Lower leg skin (tissue), 4 donors: Measurements from ENCODE around the gene TMCC3. TPM values are rescaled to one million over a fixed set of nuclear protein-coding genes. Genes with fewer than 3 reads are reported as not detected.

ENCODE experiments used
- DNase-seq, 2 donors: peaks; one replicate each; pipeline ENCODE4 v3.0.0-alpha.2; 2019; ENCODE audit warnings: low spot score in 2 of 2
- H3K4me3 ChIP-seq: fragments of 200-600 bp; sonication (generic); 2 replicates; pipeline ENCODE4 v1.5.1; 2017; ENCODE audit warnings: mild to moderate bottlenecking, low read depth; ENCODE audit not compliant: poor library complexity, severe bottlenecking
- POLR2A ChIP-seq, 2 donors: fragments of 450-650 bp; IDR thresholded peaks; one replicate each; pipeline ENCODE4 v1.6.1; 2016 to 2017; ENCODE audit warnings: antibody characterized with exemption in 2 of 2, mild to moderate bottlenecking in 1 of 2, moderate library complexity in 1 of 2
- WGBS, 2 donors: methylation state at CpG; one replicate each; pipeline ENCODE4 v1.1.5; 2018; 5-methylcytosine and 5-hydroxymethylcytosine counted together
- intact Hi-C: fragments of 100-400 bp; cut with DNase I; formaldehyde crosslinking; loops from one replicate; pipeline ENCODE4 v1.15.0; 2023; ENCODE audit warnings: low total_unique reads
- total RNA-seq, 4 donors: library from RNA; depleted of rRNA; stranded (reverse); fragments of >200 nt; gene quantifications; one replicate each; pipeline ENCODE4 v1.1.0, GENCODE V29; 2016
- TF ChIP-seq, protein P1 (sequence below), 3 donors: fragments of 450-650 bp; IDR thresholded peaks; one replicate each; pipeline ENCODE4 v1.5.1; 2016; ENCODE audit warnings: antibody characterized with exemption in 3 of 3, mild to moderate bottlenecking in 3 of 3, moderate library complexity in 2 of 3

Gene TMCC3
- total RNA-seq, 4 donors from 2014 or later = 13.8 to 18.2 (median 17.5) TPM

DNA sequence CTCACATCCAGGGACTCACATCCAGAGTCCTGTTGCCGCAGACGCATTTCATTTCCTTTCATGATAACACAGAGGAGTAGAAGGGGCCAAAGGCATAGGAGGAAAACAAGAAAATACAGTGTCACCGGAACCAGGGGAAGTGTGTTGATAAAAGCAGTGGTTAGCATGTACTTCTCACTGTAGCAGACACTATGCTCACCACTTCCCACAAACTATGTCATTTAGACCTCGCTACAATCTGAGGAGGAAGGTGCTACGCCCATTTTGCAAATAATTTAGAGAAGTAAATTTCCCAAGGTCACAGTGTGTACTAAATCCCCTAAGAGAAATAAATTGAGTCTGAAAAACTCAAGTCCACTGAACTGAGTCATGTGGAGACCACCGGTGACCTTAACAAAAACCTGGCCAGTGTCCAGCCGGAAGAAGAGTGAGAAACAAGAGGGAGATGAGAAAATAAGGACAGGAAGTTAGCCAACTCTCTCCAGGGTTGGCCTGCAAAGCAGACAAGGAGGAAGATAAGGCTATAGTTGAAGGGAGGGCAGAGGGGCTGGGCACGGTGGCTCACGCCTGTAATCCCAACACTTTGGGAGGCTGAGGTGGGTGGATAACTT, 25.8 kb upstream of the TMCC3 start:
- TF ChIP-seq POLR2A (IDR thresholded peaks at IDR 0.05) = no peak
- TF ChIP-seq, protein P1, sequence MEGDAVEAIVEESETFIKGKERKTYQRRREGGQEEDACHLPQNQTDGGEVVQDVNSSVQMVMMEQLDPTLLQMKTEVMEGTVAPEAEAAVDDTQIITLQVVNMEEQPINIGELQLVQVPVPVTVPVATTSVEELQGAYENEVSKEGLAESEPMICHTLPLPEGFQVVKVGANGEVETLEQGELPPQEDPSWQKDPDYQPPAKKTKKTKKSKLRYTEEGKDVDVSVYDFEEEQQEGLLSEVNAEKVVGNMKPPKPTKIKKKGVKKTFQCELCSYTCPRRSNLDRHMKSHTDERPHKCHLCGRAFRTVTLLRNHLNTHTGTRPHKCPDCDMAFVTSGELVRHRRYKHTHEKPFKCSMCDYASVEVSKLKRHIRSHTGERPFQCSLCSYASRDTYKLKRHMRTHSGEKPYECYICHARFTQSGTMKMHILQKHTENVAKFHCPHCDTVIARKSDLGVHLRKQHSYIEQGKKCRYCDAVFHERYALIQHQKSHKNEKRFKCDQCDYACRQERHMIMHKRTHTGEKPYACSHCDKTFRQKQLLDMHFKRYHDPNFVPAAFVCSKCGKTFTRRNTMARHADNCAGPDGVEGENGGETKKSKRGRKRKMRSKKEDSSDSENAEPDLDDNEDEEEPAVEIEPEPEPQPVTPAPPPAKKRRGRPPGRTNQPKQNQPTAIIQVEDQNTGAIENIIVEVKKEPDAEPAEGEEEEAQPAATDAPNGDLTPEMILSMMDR (IDR thresholded peaks at IDR 0.05) = no peak
- peak in 1 of 2 donors; percentile 61 for DNase-seq
- H3K4me3 ChIP-seq = no peak overlapping the region
- WGBS, 2 donors = 65 to 66% methylated on average over 9 of the region's 9 CpGs
- intact Hi-C loops = no loop called here

DNA sequence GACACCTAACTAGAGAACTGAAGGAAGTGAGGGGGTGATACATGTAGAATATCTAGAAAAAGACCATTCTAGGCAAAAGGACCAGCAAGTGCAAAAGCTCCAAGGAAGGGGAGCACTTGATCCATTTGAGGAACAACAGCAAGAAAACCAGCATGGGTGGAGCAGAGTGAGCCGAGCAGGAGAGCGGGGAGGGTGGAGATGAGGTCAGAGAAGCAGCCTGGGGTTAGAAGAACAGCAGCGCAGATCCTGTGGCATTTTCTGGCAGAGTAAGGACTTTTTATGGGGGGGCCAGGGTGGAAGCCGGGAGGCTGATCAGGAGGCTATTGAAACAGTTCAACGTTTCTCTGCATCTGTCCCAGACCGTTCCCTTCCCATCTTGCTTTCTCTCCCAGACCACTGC, 24.5 kb upstream of the TMCC3 start:
- DNase-seq = peak; percentile 65 to 87

DNA sequence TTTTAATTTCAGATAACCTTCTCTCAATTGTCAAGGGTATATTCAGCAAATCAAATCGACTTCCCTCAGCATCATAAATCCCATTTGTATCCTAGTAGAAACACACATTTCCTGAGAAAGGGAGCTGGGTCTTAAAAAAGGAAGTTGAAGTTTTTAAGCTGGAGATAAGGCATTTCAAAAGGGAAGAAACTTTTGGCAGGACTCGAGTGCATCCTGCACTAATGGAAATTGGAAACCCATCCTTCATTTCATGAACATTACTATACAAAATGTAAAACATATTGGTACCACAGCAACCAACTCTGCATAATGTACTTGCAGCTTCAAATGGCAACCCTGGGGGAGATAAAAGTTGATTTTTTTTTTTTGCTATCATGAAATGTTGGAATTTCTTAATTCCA, 23.7 kb upstream of the TMCC3 start:
- H3K4me3 ChIP-seq = no peak overlapping the region
- no peak for DNase-seq
- TF ChIP-seq, protein P1 (IDR thresholded peaks at IDR 0.05) = no peak
- no peak for TF ChIP-seq POLR2A (IDR thresholded peaks at IDR 0.05)
- intact Hi-C loops = no loop called here
- WGBS, 2 donors = 37 to 43% methylated on average over 2 of the region's 2 CpGs

More for the DNA sequence above, 24.5 kb upstream of the TMCC3 start:
- no peak overlapping the region for H3K4me3 ChIP-seq
- WGBS, 2 donors = 17 to 20% methylated on average over 6 of the region's 6 CpGs
- intact Hi-C loops = no loop called here
- no peak for TF ChIP-seq POLR2A (IDR thresholded peaks at IDR 0.05)
- TF ChIP-seq, protein P1 (IDR thresholded peaks at IDR 0.05) = no peak

DNA sequence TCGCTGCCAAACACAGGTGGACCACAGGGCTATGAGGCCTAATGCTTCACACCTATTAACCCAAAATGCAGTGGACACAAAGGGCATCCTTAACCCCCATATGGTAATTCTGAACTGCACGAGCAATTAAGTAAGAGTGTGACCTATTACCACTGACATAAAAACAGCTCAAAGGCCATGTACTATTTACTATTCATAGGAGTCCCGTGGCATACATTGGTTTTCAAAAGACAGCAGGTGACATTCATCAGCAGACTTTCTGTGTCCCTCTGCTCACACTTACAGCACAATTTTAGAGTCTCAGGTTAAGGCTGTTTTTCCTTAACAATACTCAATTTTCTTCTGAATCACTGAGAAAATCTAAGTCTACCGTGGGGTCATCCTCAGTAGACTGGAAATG, 23.1 kb upstream of the TMCC3 start:
- TF ChIP-seq POLR2A (IDR thresholded peaks at IDR 0.05) = no peak
- TF ChIP-seq, protein P1 (IDR thresholded peaks at IDR 0.05) = no peak
- no peak overlapping the region for H3K4me3 ChIP-seq
- WGBS, 2 donors = 75 to 81% methylated on average over 4 of the region's 4 CpGs
- no peak for DNase-seq
- intact Hi-C loops = no loop called here

DNA sequence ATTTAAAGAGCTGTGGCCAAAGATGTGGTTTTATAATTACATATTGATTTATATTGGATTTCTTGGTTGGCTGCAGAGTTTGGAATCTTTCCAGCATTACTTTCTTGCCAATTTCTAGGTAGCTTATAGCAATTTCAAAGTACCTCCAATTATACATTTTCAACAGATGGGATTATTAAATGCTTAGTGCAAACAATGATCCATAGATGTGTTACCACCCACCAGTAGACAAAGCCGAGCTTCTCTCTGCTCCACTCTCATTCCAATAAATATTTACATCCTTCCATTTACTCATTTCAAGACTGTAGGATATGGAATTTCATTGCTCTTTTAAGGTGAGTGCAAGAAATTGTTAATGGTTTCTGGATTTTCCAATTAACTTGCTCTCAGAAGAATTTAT, 21.6 kb upstream of the TMCC3 start:
- 71 to 76% methylated on average over 1 of the region's 1 CpG for WGBS, 2 donors
- intact Hi-C loops = no loop called here
- H3K4me3 ChIP-seq = no peak overlapping the region
- no peak for DNase-seq
- TF ChIP-seq POLR2A (IDR thresholded peaks at IDR 0.05) = no peak
- TF ChIP-seq, protein P1 (IDR thresholded peaks at IDR 0.05) = no peak

DNA sequence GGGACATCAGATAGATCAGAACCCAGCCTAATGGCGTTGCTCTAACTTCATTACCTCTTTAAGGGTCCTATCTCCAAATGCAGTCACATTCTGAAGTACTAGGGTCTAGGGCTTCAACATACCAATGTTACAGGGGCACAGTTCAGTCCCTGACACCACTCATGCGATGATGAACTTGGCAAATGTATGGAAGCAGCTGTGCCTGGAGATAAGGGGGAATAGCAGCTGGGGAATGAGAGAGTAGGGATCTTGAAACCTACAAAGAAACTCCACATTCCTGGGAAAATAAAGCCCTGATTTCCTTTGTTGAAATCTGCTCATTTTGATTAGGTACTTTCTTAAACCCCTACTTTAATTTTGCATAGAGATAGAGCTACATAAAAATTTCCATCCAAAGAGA, 20.5 kb upstream of the TMCC3 start:
- intact Hi-C loops = no loop called here
- DNase-seq = no peak
- no peak overlapping the region for H3K4me3 ChIP-seq
- 85 to 98% methylated on average over 2 of the region's 2 CpGs for WGBS, 2 donors
- no peak for TF ChIP-seq POLR2A (IDR thresholded peaks at IDR 0.05)
- TF ChIP-seq, protein P1 (IDR thresholded peaks at IDR 0.05) = no peak
